ENCODE data around the gene MIOX. TPM values are rescaled to one million over a fixed set of nuclear protein-coding genes. Genes with fewer than 3 reads are reported as not detected.
A peak's percentile ranks its signal among the peaks of the same experiment; 100 is the strongest.

The MIOX gene
- total and polyA plus RNA-seq, 2 of the 13 experiments (the other 11 are each of a cell fraction or from before 2014, with no cell fraction given) = 1.5 to 2.9 TPM

DNA sequence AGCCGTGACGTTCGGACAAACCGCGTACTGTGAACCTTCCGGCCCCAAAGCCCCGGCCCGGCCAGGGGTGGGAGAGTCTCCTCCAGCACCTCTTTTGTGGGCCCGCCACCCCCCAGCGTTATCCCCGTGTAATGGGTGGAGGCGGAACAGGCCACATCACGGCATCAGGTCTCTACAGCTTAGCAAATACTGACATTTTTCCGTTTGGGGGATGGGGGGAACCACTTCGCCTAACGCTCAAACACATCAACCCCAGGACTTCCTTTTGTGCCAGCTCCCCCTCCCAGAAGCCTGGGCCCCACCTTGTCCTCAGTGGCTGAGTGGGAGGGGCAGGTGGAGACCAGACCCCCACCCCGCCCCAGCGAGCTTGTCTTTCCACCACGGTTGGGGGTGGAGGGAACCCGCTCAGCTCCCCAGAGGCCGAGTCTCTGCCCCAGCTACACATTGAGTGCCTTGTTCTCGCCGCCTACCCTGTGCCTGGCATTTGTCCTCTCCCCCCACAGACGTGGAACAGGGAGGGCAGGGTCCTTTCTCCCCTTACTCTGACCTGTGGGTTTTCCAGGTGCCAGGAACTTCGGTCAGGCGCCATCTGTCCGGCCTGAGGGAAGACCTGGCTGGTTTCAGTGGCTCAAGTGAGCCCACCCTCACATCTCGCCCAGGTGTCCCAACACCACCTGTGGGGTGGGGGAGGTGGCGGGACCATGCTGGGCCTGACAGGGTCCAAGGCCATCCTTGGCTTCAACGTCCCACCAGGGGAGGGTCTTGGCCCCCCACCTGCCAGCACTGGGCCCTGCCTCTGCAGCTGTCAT, 41.4 kb upstream of the MIOX start (continued):
- no peak for TF ChIP-seq ZNF430 (CRISPR knock-in tag; IDR thresholded peaks at IDR 0.05)
- no peak for TF ChIP-seq EED (CRISPR knock-in tag; IDR thresholded peaks at IDR 0.05)
- TF ChIP-seq PAF1 (CRISPR knock-in tag; IDR thresholded peaks at IDR 0.05) = peak; percentile 76; the same call in 1 of the 2 replicates
- no peak for TF ChIP-seq CBX2 (IDR thresholded peaks at IDR 0.05; ENCODE audit: low read depth, low read length)
- TF ChIP-seq CBX2 (CRISPR knock-in tag; IDR thresholded peaks at IDR 0.05; ENCODE audit: low read depth) = no peak
- peak; percentile 61; the same call in 1 of the 2 replicates for TF ChIP-seq SSRP1 (CRISPR knock-in tag; IDR thresholded peaks at IDR 0.05)

- Histone ChIP-seq H3K27ac (ENCODE audit: extremely low read length, insufficient read depth, low read length) (no peak overlapping the region), H3K36me3 (replicated peaks in 1 of 2; ENCODE audit: control insufficient read depth in 1 of 2, insufficient read depth in 2 of 2, low read length in 2 of 2) (peaks cover 26 to 40% of the 10 kb centered on the region in 2 experiments; a peak in 4 of 5 replicates), H3K4me3 (replicated peaks in 1 of 3; ENCODE audit: insufficient read depth in 1 of 3, low read depth in 2 of 3, low read length in 3 of 3) (no peak overlapping the region), H3K4me2 (ENCODE audit: low read depth, low read length) (no peak overlapping the region), H3K4me1 (ENCODE audit: insufficient read depth, low read length) (no peaks in the 10 kb centered on the region; the same call in 1 of the 2 replicates), H3K9ac (ENCODE audit: insufficient read depth, low read depth, low read length) (no peak overlapping the region), H3K9me3 (ENCODE audit: low read length) (no peaks in the 10 kb centered on the region), H3K27me3 (ENCODE audit: control insufficient read depth in 1 of 2, insufficient read depth in 2 of 2, low read length in 2 of 2) (no peaks in the 10 kb centered on the region), H4K20me1 (ENCODE audit: insufficient read depth, low read length) (peaks cover 4% of the 10 kb centered on the region; the same call in 1 of the 2 replicates), H2AFZ (ENCODE audit: low read length) (no peak overlapping the region), H3K79me2 (ENCODE audit: insufficient read depth, low read length) (no peaks in the 10 kb centered on the region)
- POLR2A ChIA-PET = no interaction called here
- intact Hi-C loops (cut with micrococcal nuclease; ENCODE audit: unreplicated experiment) (no loop called here), in situ Hi-C loops (cut with HindIII; ENCODE audit: extremely low pct_ligation_motif_present, low pct_unique_long_range_greater_than_20kb) (no loop called here)
- DNase-seq (ENCODE audit: low spot score) (no peak), FAIRE-seq (no peak), ATAC-seq (peak; percentile 3; the same call in 2 of the 3 replicates)
- no TSS peak for BruUV-seq (replicated peaks)
- CTCF ChIA-PET (ENCODE audit: low intra/inter-chr PET ratio, low total read pairs) = no interaction called here
- WGBS (ENCODE audit: low lambda C conversion rate) = 94% methylated on average over 16 of the region's 17 CpGs
- TF ChIP-seq AGO2 (optimal IDR thresholded peaks at IDR 0.05; ENCODE audit: low read depth, low read length) = peak; percentile 75
- no peak for TF ChIP-seq HOMEZ (CRISPR knock-in tag; IDR thresholded peaks at IDR 0.05; ENCODE audit: low read depth)
- TF ChIP-seq, protein P1, sequence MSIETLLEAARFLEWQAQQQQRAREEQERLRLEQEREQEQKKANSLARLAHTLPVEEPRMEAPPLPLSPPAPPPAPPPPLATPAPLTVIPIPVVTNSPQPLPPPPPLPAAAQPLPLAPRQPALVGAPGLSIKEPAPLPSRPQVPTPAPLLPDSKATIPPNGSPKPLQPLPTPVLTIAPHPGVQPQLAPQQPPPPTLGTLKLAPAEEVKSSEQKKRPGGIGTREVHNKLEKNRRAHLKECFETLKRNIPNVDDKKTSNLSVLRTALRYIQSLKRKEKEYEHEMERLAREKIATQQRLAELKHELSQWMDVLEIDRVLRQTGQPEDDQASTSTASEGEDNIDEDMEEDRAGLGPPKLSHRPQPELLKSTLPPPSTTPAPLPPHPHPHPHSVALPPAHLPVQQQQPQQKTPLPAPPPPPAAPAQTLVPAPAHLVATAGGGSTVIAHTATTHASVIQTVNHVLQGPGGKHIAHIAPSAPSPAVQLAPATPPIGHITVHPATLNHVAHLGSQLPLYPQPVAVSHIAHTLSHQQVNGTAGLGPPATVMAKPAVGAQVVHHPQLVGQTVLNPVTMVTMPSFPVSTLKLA (IDR thresholded peaks at IDR 0.05) = no peak
- TF ChIP-seq ZNF772 (CRISPR knock-in tag; IDR thresholded peaks at IDR 0.05) = no peak
- no peak for TF ChIP-seq ZNF703 (CRISPR knock-in tag; IDR thresholded peaks at IDR 0.05; ENCODE audit: borderline replicate concordance)
- TF ChIP-seq ZNF230 (CRISPR knock-in tag; IDR thresholded peaks at IDR 0.05) = no peak
- no peak for TF ChIP-seq ZNF557 (CRISPR knock-in tag; IDR thresholded peaks at IDR 0.05)
- no peak for TF ChIP-seq ZNF225 (CRISPR knock-in tag; IDR thresholded peaks at IDR 0.05)
- TF ChIP-seq, protein P2, sequence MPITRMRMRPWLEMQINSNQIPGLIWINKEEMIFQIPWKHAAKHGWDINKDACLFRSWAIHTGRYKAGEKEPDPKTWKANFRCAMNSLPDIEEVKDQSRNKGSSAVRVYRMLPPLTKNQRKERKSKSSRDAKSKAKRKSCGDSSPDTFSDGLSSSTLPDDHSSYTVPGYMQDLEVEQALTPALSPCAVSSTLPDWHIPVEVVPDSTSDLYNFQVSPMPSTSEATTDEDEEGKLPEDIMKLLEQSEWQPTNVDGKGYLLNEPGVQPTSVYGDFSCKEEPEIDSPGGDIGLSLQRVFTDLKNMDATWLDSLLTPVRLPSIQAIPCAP (CRISPR knock-in tag; IDR thresholded peaks at IDR 0.05; ENCODE audit: low read depth) = 0 out of 2 replicates have a peak, but pooled peaks have one; percentile 30
- TF ChIP-seq POLR2AphosphoS5 (IDR thresholded peaks at IDR 0.05; ENCODE audit: low read depth, low read length) = peak; percentile 51; the same call in 1 of the 2 replicates
- TF ChIP-seq, protein P3, sequence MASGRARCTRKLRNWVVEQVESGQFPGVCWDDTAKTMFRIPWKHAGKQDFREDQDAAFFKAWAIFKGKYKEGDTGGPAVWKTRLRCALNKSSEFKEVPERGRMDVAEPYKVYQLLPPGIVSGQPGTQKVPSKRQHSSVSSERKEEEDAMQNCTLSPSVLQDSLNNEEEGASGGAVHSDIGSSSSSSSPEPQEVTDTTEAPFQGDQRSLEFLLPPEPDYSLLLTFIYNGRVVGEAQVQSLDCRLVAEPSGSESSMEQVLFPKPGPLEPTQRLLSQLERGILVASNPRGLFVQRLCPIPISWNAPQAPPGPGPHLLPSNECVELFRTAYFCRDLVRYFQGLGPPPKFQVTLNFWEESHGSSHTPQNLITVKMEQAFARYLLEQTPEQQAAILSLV (CRISPR knock-in tag; IDR thresholded peaks at IDR 0.05; ENCODE audit: borderline replicate concordance) = no peak
These were observed 40.6 kb upstream of the MIOX start for GRCh38 chr22:50445880-50446707.
